Islet precursor cell (in vitro differentiated cells): ENCODE results near the gene NEBL.

Experiments
- DNase-seq: peaks from one replicate; pipeline ENCODE4 v3.0.0-alpha.2; 2018

The NEBL gene

DNA sequence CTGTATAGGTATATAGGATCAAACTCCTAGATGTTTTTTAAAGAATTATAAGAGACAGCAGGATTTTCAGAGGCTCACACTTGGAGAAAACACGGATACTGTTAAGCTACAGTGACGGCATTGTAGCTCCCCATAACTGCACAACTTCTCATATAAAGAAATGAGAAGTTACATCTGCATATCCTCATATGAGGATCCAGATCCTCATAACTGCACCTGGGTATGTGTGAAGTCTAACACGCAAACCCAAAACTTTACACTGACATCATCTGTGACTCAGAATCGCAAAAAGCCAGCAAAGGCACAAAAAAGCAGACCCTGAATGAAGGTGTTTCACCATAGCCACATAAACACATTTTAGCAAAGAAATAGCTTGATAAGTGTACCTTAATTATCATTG, 34.1 kb downstream of the NEBL start:
- DNase-seq = no peak

DNA sequence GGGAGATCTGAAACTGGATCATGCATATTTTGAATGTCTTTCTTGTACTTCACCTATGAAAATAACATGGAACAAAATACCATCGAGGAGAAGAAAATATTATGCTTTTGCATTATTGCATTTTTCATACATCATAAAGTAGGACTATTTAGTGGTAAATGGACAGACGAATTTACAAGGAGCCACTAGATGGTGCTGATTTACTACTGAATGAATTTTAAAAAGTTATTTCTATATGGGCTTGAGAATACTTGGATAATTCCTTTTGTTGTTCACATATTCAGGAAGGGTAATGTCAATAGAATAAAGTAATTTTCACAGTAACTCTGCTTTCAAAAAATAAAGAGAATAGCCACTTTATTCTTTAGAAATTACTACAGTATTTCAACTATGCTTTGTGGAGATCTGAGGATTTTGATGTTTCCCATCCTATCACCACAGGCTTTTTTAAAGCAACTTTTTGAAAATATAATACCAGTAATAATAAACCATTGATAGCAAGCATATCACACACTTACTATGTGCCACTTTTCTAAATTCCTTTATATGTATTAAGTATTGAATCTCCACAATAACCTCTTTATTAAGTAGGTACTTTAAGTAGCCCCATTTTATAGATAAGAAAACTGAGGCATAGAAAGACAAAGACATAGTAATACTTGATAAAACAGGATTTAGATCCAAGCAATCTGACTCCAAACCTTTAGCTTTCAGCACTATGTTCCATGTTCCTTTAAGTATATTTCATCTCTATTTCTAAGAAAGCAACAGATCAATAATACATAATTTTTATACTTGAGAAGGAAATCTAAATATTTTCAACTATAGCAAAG, 38.6 kb downstream of the NEBL start:
- no peak for DNase-seq

DNA sequence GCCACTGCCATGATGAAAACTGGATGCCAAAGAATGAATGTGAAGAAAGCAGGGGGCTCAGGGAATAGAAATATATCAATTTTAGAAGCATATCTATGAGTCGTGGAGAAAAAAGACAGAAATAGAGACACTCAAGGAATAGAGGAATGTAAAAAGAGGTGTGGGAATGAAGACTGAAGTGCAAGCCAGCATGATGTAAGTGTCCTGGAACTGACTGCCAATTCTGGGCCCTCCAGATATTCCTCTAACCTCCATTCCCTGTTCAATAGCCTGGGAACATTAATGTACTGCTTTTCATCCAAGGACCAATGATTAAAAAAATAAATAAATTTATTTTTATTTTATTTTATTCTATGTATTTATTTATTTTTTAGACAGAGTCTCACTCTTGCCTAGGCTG, 40.6 kb downstream of the NEBL start:
- no peak for DNase-seq

DNA sequence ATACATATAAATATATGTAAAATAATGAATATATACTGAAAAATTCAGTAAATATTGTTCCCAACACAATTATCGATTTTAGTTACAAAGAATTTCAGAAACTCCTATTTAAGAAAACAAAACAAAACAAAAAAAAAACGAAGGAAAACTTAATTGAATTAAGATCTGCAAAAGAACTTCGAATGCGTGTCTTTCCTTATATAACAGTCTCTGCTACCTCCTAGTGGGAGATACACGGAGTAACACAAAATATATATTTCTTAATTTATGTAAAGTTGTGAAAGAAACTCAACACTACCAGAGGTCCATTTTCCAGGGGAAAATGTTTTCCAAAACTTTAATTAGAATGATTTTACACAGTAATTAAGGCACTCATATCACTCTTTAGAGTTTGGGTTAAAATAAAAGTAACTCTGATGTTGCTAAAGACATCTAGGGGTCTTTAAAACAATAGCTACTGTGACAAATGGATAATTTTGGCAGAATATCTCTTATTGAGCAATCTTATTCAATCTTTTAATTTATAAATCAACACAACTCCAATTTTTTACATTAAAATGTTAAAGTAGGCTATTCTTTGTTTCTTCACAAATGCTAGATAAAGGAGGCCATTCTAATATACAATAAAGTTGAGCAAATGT, 41.6 kb downstream of the NEBL start:
- DNase-seq = no peak

DNA sequence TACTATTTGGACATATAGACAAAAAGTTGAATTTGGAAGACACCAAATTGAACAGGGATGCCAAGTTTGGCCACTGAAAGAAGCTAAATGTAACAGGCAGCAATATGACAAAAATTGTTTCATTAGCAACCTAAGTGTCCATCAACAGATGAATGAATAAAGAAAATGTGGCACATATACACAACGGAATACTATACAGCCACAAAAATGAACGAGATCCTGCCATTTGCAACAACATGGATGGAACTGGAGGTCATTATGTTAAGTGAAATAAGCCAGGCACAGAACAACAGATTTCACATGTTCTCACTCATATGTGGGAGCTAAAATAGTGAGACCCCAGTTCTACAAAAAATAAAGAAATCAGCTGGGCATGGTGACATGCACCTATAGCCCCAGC, 43.8 kb downstream of the NEBL start:
- DNase-seq = no peak

DNA sequence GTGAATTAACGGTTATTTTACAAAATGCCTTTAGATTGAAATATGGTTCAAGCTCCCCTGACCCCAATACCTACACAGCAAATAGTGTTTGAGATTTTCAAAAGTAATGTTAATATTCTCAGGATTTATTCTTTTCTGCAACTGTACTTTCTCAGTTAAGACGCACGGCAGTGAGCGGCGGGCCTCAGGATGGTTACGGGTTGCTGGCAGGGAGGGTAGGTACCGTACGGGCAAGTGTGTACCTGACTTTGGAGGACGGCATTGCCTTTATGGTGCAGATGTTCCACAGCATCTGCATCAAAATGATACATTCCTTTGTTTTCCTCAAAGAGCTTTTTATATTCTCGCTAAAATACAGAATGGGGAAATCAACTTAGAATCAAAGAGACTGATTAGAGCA, 44.8 kb downstream of the NEBL start:
- no peak for DNase-seq

DNA sequence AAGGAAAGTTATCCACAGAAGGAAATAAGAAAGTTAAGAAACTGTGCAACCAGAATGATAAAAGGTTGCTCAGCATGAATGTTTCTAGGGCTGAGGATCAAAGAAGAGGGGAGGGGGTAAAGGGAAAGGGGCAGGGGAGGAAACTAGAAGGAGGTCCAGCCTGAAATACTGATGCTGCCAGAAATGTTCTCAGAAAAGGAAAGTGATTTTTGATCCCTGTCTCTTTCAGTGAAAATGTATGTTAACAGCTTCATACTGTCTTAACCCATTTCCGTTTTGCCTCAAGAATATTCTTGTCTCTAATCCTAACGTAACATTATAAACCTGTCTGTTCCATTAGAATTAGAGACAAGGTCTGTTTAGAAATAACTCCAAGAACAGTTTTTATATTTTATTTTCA, 49.6 kb downstream of the NEBL start:
- DNase-seq = no peak

DNA sequence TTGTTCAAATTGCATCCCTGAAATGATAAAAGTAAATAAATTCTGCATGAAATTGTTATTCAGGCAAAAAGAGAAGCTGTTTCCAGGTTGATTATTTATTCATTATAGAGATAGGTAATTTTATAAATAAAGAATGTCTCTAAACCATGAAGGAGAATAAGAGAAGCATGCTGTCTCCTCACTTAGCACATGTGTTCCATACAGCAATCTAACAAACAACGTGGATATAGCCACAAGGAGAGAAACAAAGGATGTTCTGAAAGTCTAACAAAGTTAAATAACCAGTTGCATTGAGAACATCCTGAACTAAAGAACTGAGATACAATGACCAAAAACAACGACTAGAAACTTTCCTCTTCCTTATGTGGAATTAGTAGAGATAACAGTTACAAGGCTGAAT, 50.8 kb downstream of the NEBL start:
- no peak for DNase-seq

DNA sequence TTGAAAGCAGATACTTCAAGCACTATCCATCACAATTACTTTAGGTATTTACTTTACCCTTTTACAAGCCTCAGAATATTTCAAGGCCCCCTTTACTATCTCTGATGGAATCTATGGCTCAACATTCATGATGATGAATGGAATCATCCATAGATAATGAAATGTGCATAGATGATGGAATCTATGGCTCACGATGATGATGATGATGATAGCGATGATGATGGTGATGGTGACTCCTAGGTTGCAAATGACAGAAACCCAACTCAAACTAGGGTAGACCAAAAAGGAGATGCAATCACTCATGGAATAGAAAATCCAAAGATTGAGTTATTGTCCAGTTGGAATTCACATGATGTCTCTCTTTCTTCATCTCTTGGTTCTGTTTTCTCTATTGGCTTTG, 55.7 kb downstream of the NEBL start:
- DNase-seq = no peak

DNA sequence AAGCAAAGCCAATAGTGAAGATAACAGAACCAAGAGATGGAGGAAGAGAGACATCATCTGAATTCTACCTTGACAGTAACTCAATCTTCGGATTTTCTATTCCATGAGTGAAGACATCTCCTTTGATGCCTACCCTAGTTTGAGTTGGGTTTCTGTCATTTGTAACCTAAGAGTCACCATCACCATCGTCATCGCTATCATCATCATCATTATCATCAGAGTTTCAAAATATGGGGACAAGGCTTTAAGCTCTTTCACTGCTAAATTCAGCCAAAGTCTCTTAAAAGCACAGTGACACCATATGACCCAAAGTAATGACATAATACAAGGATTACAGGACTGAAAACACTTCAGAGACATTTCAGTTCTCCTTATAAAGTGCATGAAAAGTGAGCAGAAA, 57.2 kb downstream of the NEBL start:
- no peak for DNase-seq

DNA sequence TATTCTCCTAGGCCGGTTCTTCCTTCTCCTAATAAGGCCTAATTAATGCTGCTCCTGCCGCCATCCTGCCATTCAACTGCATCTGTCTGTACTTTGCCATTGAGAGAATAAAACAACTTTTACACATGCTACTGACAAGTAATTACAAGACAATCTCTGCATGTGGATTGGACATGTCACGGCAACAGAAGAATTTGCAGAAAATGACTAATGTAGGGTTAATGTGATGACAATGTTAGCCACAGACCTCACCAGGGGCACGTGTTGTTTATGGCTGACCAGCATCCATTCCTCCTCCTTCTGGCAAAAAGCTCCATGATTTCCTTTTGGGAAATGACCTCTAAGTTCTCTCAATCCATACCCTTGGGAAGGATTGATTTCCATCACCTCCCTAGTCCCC, 58.0 kb downstream of the NEBL start:
- DNase-seq = no peak

DNA sequence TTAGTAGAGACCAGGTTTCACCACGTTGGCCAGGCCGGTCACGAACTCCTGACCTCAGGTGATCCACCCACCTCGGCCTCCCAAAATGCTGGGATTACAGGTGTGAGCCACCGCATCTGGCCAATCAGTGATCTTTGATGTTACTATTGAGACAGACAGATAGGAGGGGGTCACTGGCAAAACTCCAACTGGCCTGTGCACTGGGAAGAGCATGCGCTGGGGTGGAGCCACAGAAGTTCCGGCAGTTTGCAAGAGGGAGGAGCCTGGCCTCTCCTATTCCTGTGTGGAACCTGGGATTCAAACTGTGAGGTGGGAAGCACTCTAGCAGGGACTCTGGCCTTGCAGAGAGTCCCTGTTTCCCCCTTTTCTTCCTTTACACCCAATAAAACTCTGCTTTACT, 60.7 kb downstream of the NEBL start:
- no peak for DNase-seq

DNA sequence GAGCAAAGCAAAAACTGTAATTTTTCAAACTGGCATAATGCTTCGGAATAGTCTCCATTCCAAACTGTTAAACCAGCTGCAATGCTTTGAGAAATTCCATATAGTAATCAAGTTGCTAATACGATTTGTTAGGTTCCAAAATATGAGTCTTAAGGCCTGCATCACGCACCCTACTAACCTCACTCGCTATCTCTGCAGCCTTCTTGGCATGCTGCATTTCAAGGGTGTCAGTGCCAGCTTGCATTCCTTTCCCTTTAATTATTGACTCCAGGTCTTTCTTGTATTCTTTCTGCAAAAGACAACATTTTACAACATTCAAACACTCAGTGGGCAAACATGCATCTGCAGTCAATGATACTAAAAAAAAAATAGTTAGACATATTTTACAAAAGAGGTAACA, 61.8 kb downstream of the NEBL start:
- no peak for DNase-seq

DNA sequence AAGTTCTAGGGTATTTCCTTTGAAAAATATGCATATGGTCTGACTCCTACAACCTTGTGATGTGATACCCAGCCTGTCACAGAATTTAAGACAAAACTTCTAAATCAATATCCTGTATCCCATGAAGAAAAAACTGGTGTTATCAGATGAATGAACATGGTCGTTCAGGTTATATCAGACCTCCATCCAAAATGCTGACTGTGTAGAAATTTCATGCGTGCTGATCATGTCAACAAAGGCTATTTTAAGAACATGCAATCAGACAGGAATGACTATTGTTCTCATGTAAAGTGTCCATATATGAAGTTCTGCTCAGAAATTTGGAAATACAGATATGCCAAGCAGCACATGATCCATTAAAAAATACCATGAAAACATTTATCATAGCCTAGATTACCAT, 62.3 kb downstream of the NEBL start:
- DNase-seq = no peak

DNA sequence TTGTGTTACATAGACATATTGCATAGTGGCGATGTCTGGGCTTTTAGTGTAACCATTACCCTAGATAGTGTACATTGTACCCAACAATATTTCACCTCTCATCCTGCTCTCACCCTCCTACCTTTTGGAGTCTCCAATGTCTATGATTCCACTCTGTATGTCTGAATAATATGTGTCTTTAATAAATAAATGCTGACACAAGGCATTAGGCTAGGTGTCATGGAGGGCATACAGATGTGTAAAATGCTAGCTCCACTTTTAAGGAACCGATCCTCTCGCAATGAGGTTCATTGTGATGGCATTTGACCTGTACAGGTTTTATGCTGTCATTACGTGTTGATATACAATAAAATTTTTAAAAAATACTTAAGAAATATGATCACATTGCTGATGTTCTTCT, 74.3 kb downstream of the NEBL start:
- DNase-seq = no peak

DNA sequence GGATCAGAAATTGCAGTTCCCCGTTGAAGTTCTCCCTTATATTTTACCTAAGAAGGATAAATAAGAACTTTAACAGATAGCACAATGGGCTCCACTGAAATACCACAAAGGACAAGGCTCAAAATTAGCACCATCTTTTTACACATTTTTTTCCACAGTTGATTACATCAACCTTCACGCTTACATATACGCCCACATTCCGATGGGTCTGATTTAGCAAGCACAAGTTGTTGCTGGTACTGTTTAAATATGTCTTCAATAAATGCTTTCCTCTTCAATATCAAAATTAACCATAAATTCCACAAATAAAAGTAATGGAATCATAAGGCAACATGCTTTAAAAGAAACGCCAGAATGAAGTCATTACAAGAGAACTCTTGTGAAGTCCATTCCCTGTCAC, 79.5 kb downstream of the NEBL start:
- no peak for DNase-seq

DNA sequence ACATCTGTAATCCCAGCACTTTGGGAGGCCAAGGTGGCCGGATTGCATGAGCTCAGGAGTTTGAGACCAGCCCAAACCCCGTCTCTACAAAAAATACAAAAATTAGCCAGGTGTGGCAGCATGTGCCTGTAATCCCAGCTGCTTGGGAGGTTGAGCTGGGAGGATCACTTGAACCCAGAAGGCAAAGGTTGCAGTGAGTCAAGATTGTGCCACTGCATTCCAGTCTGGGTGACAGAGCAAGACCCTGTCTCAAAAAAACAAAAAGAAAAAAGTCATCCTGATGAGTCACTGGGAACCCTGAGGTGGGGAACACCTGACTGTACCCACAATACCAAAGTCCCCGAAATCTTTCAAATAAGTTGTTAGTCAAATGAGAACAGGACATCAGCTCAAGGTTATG, 80.0 kb downstream of the NEBL start:
- DNase-seq = no peak

DNA sequence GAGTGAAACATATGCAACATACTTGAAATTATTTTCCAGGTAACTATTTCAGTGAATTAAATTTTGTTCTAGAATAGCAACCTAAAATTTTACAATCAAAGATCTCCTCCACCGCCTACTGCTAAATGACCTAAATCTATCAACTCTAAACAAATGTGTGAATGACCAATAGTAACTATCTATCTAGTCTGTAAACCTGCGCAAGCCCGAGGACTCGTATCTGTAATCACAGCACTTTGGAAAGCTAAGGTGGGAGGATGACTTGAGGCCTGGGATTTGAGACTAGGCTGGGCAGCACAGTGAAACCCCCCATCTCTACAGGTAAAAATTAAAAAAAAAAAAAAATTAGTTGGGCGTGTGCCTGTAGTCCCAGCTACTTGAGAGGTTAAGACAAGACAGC, 83.0 kb downstream of the NEBL start:
- DNase-seq = no peak

DNA sequence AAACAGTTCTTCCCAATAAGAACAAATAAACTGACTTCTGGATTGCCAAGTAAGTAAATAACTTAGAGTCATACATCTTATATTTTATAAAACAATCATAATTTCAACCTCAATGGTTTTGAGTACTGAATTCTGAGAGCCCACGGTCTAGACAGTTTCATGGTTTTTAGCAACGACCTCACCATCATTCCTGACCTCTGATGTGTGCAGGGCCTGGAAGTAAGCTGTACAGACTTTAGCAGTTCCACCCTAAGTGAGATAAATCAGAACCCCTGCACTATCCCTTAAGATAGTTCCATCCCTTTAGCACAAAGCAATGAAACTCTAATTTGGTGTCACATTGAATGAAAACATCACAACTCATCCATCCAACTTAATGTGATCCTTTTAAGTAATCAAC, 86.0 kb downstream of the NEBL start:
- DNase-seq = peak; percentile 73

DNA sequence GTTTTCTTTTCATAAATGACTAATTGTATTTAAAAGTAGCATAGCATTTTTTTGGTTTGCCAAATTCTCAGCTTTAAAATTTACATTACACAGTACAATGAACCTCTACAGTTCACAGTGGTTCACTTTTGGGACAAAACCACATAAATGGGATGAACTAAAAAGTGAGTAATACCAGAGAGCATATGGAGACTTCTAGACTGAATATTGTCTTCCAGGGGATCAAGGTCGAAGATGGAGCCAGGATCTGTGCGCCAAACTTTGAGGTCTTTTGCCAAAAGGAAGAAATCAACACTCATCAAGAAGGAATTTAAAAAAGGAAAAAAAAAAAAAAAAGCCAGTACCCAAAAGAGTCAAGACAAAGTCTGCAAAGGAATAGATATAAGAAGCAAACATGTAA, 87.5 kb downstream of the NEBL start:
- DNase-seq = no peak

DNA sequence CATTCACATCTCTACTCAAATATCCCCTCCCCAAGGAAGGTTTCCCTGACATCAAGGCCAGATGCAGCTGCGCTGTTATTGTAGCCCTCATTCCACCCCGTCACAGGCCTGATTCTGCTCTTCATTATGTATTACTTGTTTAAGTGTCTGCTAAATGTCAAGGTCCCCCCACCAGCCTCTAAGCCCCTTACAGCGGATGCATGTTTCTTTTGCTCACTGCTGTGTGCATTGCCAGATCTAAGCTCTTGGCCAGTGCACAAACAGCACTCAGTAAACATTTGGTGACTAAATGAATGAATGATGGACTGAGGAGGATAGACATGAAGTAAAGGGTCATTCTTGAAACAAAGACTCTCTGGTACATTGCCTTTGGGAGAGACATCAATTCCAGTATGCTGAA, 90.6 kb downstream of the NEBL start:
- no peak for DNase-seq

DNA sequence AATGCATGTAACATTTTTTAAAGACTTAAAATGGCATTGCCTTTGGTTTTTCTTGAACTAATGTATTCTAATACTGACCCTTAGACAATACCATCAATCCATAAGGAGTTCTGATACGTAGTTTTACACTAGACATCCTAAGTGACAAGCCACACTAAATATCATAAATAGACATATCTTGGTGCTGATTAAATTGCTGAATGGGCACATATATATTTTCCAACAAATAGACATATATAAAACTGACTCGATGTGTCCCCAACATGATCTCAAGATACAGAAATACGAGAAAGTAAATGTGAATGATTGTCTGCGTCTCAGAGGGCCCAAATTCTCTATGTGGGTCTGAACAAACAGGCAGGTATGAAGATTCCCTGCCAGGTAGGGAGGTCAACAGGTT, 99.8 kb downstream of the NEBL start:
- no peak for DNase-seq

DNA sequence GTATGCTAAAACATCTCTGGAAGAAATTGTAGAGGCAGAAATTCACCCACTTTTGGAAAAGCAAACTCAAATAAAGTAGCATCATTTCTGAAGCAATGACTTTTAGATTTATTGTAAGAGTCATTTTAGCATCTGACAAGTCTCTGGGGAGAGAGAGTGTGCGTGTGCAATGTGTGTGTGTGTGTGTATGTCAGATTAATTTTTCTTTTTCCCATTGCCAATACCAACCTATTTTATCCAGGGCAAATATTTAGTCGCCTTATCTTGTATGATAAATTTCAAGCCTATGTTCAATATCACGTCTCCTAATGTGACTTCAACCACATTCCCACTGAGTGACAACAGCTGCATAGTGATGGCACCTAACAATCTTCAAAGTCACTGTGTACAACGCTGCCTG, 101.7 kb downstream of the NEBL start:
- DNase-seq = no peak

DNA sequence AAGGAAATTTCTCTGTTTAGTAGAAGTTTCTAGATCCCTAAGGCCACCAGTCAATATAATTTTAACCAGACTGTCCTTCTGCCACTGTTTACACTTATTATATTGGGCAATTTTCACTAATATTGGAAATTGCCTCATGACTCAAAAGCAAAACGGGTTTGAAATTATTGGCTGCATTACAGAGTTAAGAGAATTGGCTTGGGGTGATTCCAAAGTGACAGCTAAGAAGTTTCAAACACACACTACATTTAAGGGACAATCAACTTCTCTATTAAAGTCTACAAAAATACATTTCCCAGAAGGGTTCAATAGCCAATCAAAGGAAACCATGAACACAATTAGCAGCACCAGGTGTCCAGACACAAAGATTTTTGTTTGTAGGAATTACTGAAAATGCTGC, 111.9 kb downstream of the NEBL start:
- DNase-seq = no peak
